GM21723 (cell line): ENCODE measurements around the gene NLRP1.

Source experiments
- ATAC-seq: cut with Tn5 transposase; IDR thresholded peaks from one replicate; pipeline ENCODE4 v1.9.1; 2021; ENCODE audit warnings: mild to moderate bottlenecking, moderate library complexity; ENCODE audit not compliant: unreplicated experiment

NLRP1 gene

DNA sequence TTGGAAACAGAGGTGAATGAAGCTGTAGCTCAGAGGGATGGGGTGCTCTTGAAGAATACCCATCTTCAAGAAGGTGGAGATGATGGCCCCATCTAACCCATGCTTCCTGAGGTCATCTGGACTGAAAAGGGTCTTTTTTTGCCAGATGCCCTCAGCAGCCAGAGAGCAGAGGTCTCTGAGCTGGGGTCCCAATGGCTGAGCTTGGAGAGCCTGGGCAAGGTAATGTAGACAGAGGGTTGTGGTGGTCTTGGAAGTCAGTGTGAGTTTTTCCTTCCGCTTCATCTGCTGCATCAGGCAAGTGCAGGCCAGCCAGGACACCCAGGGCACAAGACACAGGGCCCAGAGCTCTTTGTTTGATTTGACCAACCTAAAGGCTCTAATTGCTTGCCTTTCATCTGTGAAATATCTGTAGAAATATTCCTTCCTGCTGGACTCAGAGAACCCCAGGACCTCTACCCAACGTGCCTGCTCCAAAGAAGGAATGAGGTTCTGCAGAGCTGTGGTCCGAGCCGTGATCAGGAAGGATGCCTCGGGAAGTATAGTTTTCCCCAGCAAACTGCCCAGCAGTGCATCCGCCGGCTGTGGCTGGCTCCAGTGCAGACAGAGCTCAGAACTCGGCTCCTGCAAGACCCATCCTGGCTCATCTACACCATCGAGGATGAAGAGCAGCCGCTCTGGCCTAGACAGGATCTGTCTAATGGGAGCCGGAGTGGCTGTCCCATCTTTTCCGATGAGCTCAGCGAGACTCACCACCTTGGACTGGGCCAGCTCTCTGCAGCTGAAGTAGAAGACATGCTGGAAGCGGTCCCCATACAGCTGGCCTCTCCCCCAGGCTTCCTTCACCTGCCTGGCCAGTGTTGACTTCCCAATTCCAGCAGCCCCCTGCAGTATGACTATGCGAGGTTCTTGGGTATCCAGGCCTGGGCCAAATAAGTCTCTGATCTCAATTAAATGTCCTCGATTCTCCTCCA lies 25.2 kb downstream of the NLRP1 start:
- no peak for ATAC-seq

DNA sequence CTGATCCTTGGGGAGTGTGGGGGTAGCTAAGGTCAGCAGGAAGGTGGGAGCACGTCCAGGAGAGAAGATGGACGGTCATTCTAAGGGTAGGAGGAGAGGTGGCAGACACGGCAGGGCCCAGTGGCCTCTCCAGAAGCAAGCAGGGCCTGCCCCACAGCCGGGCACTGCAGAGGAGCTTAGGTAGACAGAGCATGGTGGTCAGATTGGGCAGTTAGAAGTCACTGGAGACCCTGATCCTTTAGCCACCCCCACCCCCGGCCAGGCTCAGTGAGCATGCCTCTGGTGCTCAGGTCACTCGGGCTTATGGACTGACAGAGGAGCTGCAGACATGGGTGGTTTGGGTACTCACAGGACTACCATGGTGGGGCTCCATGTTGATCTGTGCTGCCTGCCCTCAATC lies 26.3 kb downstream of the NLRP1 start:
- ATAC-seq, result no peak

DNA sequence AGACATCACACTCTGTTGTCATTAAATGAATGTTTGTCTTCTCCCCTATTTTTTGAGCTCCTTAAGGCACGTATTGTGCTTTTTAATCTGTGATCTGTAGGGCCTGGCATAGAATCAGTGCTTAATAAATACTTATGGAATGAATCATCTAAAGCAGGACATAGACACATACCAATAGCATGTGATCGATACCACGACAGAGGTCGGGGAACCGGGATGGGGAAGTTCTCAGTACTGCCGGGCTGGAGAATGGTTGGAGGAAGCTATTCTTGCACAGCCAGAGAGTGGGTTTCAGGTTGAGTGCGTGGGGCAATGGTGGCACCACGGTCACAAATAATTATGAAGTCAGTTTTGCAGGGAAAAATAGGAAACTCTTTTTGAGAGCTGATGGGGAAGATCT lies 26.8 kb downstream of the NLRP1 start:
- ATAC-seq, result no peak

DNA sequence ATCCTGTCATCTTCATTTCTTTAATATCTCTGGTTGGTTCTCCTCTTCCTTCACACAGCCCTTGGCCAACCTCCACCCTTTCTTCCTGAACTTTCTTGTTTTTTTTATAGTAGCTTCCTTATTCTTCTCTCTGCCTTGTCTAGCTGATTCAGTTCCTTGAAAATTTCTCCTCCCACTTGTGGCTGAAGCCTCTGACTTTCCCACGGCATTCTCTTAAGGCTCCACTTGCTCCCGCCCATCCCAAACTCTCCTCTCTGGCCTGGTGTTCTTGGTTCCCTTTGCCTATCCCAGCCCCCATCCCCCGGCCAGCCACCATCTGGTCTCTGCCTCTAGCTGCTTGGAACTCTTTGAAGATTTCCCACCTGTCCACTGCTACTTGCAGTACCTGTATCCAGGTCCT lies 29.1 kb downstream of the NLRP1 start:
- ATAC-seq, result no peak

DNA sequence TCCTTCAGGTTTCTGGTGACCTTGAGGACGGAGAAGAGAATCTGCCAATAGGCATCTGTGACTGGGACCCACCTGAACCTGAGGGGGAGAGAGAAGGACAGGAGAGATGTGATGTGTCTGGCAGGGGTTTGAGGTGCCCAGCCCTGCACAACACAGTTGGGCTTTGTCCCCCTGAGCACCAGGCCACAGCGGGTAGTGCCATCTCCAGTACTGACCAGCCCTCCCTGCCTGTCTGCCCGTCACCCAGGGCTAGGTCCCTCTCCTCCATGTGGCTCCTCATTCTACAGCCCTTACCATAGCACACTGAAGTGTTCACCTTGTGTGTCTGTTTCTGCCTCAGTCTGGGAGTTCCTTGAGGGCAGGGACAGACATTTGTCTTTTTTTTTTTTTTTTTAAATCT lies 30.8 kb downstream of the NLRP1 start:
- no peak for ATAC-seq

DNA sequence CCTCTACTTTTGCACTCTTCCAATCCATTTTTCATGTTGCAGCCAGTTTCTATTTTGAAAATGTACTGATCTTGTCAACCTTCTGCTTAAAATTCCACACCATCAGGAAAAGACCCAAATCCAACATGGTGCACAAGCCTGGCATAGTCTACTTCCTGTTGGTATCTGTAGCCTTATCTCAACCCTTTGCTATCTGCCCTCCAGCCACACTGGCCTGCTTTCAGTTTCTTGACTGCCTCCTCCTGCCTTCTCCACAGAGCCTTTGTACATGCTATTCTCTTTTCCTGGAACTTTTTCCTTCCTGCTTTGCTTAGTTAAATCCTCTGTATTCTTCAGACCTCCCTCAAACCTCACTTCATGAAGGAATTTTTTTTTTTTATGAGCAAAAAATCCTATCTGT lies 31.5 kb downstream of the NLRP1 start:
- ATAC-seq, result no peak

DNA sequence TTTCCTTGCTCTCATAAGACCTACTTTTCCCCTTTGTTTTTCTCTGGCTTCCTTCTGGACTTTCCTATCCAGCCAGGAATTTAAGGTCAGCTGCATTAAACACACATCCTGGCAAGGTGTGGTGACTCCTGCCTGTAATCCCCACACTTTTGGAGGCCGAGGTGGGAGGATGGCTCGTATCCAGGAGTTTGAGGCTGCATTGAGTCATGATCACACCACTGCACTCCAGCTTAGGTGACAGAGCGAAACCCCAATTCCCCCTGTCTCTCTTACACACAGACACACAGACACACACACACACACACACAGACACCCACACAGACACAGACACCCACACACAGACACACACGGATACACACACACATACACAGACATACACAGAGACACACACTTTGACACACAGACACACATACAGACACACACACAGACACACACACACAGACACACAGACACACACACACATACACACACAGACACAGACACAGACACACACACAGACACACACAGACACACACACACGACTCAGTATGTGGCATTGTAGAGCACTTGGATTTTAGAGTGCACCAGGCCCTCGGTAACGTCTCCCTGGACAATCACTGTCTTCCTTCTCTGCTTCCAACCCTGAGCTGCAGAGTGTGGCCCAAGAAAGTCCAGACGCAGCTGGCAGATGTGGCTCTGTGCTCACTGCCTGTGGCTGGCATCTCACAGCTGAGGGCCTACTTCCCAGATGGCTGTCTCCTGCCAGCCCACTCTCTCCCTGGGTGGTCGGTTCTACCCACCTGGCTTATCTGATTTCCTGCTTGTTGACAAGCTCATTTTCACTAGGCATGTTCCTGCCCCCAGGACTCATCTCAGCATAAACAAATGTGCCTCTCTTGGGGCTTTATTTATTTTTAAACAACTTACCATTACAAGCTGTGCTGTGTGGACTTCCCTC lies 39.0 kb downstream of the NLRP1 start:
- no peak for ATAC-seq

DNA sequence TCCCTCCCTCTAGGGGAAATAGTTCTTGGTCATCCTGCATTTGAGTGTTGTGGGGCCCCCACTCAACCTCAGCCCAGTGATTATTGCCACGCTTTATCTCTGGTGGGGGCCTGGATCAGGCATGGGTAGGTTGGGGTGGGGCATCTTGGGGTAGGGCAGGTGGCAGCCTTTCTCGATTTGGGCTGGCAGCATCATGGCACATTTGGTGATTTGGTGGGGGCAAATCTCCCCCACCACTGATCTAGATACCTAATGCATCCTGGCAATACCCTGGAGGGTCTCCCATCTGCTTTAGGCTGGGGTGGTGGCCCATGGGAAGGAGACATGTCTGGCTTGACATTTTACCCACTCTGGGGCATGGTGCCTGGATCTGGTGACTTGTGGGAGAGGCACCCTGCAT lies 40.2 kb downstream of the NLRP1 start:
- ATAC-seq, result no peak

DNA sequence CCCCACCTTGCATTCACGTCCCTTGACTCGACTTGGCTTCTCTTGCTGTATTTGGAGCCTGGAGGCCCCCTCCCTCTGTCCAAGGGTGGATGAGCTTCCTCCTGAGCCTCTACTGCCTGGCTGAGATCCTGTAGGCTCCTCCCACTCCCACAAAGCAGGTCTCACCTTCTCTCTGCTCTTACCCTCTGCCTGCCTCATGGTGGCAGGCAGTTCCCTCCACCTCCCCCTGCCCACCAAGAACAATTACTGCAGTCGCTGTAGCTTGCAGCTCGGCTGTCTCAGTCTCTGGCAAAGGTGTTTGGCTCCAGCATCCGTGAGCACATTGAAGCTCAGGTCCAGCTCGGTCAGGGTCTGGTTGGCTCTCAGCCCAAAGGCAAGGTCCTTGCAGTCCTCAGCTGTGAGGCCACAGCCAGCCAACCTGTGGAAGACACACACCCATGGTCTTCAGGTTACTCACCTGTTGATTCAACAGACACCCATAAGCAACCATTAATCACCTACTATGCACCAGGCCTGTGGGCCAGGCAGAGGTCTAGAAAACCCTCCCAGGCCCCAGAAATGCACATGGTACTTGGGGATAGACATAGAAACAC lies 42.6 kb downstream of the NLRP1 start:
- ATAC-seq, result no peak

DNA sequence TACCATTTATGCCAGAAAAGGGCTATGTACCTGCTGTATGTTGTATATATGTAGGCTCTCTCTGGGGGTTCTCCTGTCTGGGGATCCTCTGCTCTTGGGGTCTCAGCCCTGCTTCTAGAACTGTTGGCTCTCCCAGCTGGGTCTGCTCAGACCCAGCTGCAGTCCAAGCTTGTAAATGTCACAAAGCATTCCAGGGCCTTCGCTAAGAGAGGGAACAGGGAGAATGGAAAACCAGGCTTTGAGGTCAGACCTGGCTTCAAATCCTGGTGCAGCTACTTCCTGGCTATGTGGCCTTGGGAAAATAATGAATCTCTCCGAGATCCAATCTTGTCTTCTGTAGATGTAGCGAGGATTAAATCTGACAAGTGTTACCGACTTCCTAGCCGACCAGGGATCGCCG lies 44.0 kb downstream of the NLRP1 start:
- ATAC-seq, result no peak

DNA sequence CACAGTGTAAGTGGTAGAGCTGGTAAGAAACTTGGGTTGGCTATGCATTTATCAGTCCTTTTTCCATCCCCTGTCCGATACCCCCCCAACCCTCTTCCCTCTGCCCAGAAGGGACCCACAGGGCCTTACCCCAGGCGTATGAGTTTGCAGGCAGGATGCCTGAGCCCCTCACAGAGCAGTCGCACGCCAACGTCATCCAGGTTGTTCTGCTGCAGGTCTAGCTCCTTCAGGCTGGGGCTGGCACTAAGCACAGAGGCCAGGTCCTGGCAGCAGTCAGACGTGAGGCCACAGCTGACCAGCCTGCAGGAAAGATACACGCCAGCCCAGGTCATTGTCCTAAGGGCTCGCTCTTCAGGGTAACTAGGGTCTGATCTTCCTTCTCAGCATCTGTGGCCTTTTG lies 45.0 kb downstream of the NLRP1 start:
- ATAC-seq, result no peak

DNA sequence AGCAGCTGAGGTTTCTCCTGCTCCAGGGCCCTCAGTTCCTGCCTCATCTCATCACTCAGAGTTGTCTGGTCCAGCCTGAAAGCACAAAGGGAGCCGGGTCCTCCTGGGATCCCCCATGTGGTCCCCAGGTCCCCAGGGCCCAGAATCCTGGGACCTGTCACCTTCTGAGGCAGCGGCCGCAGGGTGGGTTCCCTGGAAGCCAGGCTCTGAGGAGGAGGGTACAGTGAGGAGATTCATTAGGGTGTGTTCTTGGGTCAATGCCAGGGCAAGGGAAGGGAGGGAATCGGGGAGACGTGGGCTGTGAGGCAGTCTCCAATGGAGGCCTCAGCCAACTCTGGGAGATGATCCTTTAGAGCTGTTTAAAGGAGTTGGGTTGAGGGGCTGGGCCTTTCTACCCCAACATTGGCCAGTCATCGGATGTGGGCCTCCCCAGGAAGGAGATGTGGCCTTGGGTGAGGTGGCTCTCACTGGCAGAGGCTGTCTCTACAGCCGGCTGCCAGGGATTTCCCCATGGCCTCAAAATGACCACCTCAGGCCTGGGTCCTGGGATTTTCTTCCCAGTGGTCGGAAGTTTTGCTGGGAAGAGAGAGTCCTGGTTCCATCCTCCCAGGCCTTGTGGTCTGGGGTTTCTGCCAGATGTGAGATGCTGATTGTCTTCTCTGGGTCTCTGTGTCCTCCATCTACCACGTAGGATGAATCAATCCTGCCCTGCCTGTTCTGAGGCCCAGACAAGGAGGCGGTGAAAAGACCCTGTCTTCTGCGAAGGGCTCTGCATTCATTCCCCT lies 47.3 kb downstream of the NLRP1 start:
- no peak for ATAC-seq

DNA sequence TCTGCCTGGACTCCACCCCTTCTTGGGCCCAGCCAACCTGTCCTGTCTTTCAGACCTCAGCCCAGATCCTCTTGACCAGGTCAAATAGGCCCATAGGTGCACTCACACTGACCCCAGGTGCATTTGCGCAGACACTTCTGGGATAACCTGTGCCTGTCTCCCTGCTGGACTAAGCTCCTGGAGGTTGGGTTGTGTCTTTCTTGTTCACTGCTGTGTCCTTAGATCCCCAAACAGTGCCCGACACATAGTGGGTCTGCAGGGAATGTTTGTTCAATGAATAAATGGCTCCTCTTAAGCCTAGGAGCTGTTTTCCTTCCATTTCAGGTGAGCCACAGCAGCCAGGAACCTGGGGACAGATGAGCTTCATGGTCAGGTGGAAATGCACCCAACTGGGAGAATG lies 48.9 kb downstream of the NLRP1 start:
- ATAC-seq, result no peak

DNA sequence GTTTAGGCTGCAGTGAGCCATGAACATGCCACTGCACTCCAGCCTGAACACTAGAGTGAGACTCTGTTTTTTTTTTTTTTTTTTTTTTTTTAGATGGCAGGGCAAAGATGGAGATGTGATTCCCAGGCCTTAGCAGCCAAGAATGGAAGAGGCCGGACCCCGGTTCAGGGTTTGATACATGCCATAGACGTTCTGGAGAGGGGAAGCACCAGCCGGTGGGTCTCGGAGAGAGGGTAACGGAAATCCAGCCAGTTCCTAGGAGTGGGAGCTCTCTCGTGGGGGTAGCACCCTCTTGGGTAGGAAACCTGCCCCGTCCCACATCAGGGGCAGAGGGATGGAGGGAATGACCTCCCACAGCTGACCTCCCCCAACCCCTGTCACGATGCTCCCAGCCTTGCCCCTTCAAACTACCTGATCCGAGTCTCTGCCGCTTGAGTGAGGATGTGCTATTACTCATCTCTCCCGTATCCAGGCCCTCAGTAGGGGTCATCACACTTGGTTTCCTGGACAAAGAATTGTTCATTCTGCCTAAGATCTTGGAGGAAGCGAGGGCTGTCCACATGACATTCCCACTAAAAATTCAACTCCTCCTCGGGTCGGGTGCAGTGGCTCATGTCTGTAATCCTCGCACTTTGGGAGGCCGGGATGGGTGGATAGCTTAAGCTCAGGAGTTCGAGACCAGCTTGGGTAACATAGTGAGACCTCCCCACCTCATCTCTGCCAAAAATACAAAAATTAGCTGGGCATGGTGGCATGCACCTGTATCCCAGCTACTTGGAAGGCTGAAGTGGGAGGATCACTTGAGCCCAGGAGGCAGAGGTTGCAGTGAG lies 50.6 kb downstream of the NLRP1 start:
- ATAC-seq, result no peak

DNA sequence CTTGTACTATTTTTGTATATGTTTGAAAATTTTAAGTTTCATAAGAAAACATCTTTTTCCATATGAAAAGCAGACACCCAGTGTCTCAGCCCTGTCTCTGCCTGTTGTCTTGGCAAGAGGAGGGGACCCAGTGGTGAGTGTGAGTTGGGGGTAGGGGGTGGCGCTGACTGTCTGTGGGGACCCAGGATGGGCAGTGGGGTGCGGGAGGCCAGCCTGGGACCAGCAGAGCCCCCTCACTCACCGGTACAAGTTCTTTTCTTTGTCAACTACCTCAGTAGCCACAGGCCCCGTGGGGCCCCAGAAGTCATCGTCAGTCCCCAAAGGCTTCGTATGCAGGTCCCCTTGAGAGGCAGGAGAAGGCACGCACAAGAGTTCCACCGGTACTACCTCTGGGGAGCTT lies 51.7 kb downstream of the NLRP1 start:
- no peak for ATAC-seq

DNA sequence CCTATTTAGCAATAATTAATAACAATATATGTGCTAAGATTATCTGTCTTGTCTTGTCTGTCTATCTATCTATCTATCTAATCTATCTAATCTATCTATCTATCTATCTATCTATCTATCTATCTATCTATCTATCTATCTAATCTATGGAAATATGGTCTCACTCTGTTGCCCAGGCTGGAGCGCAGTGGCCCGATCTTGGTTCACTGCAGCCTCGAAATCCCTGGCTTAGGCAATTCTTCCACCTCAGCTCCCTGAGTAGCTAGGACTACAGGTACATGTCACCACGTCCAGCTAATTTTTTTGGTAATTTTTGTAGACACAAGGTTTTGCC lies 53.3 kb downstream of the NLRP1 start:
- ATAC-seq, result no peak

DNA sequence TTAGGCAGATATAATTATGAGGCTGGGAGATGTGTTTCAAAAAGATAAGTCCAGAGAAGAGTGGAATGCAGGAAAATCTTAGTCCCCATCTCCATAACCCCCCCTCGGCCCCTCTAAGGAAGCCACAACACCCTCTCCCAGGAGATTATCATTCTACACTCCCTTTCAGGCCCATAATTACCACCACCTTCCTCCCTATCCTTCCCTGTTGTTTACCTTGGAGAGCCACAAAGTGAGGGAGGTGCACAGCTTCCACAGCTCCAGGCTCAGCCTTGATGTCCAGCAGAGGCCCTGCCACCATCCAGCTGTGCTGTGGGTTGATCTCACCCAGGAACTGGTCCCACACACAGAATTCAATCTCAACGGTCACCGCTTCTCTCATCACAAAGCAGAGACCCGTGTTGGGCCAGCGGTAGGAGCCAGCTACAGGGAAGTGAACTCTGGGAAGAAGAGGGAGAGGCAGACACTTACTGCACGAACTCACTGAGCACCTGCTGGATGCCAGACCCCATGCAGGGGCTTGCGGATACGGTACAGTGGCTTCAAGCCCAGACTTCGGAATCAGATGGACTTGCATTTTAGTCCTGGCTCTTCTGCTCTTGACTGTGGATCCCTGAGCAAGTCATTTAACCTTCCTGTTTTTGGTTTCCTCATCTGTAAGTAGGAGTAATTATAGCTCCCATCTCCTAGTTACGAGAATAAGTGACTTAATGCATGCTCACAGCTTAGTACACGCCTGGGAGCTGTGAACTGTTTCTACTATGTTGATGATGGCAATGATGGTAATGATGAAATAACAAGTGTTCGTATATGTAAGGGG lies 53.8 kb downstream of the NLRP1 start:
- no peak for ATAC-seq

DNA sequence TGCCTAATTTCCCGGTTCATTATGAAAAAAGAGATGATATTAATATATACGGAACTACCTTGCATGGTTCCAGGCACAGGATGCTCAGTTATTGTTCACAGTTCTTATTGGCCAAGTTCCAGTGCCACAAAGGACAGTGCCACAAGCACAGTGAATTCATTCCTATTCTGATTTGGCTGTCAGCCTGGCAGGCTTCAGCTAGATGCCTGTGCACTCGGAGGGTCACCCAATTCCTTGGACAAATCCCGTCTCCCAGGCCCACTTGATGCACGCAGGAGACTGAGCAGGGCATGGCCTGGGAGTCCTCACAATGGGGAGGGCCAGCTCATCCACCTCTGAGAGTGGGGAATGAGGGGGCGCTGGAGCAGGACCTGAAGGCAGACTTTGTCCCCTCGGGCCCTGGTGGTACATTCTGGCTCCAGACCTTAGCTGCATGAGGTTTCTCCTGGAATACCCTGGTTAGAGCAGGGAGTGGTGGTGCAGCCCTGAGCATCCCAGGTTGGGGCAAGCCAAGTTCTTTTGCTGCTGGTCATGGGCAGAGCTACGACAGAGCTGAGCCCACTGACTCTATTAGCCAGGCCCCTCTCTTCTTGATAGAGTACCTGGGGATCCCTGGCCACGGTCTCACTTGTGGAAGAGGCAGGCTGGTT lies 56.6 kb downstream of the NLRP1 start:
- ATAC-seq, result no peak
